ENCODE data around the gene KLC1.

GRCh38 chr14:103656031-103656755 lies 27.2 kb downstream of the KLC1 start:
- no peak for TF ChIP-seq POLR2A (IDR thresholded peaks at IDR 0.05)
- TF ChIP-seq CTCF (IDR thresholded peaks at IDR 0.05): no peak
- no peak for TF ChIP-seq EP300 (IDR thresholded peaks at IDR 0.05)
